GM21619 (cell line): ENCODE measurements around the gene TLE5.
"Not testable (repeated sequence)": the region's sequence is repeated elsewhere in the genome, so short reads cannot be mapped to it uniquely, and the experiment has no call there.

ENCODE experiments used
- ATAC-seq: cut with Tn5 transposase; IDR thresholded peaks from one replicate; pipeline ENCODE4 v1.9.1; 2021; ENCODE audit not compliant: unreplicated experiment

TLE5 gene

DNA sequence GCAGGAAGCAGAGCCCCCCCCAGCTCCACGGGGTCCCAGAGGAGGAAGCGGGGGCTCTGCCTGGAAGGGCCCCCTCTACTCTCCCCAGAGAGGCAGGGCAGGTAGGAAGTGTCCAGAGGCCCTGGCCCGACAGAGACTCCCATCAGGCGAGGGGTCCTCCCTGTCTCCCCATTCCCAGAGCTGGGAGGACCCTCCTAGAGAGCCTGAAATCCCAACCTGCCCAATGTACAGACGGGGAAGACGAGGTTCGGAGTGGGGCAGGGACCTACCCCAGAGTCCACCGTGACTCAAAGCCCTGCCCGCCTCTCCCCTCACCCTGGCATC, 34.4 kb downstream of the TLE5 start:
- no peak for ATAC-seq

DNA sequence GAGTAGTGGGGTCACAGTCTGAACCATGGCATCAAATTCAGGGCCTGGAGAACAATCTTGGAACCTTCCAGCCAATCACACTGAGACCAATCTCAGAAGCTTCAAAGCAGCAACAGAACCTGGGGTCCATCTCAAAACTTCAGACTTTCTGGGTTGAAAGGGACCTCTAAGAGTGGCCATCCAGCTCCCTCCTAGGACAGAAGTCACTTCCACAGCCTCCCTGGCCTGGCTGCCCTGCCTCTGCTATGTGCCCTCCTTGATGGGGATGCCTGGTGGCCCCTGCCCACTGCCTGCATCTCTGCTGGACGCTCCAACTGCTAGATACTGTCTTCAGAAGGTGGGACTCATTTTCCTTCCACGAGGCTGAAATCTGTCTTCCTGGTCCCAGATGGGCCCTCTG, 35.0 kb downstream of the TLE5 start:
- ATAC-seq, result no peak

- no peak for ATAC-seq
These were observed 35.5 kb downstream of the TLE5 start for GRCh38 chr19:3026768-3027167.

DNA sequence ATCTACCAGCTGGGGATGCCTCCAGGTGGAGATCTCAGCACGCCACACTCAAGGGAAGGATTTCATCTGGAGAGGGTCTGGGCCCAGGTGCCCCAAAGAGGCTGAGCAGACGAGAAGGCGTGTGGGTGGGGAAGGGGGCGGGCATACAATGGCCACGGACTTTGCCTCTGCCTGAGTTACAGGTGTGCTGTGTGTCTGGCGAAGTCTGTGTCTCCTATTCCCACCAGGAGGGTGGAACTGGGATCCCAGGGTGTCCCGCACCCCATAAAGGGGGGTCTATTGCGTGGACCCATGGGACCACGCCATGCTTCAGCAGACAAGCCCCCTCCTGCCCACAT, 36.8 kb downstream of the TLE5 start:
- ATAC-seq, result no peak

GRCh38 chr19:3024870-3025548, 37.3 kb downstream of the TLE5 start:
- ATAC-seq, result no peak

DNA sequence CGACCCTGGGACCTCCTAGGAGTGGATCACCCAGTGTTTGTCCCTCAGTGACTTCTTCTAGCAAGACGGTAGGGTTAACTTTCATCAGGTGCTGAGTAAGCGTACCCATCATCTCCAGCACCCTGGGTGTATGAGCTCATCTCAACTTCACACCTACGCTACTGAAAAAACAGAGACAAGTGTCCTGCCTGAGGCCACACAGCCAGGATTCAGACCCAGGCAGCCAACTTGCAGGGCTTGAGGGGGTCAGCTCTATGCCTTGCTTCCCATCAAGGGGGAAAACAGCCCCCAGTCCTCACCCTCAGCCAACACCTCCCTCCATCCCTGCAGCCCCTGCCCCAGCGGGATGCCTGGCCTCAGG, 37.8 kb downstream of the TLE5 start:
- ATAC-seq, result no peak

DNA sequence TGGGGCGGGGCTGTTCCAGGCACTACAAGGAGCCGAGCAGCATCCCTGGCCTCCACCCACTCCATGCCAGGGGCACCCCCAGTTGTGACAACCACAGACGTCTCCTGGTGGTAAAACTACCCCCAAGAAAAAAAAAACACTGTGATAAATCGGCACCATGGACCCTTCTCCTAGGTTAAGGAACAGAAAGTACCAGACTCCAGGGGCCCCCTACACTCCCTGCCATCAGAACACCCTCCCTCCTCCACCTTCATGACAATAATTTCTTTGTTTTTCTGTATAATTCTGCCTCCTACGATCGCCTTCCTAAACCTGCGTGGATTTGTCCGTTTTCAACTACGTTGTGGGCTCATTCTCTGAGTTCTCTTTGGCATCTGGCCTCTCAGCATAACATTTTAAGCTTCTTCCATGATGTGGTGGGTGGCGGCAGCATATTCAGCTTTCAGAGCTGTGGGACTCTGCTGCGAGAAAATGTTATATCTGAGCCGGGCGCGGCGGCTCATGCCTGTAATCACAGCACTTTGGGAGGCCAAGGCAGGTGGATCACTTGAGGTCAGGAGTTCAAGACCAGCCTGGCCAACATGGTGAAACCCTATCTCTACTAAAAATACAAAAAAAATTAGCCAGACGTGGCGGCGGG, 41.9 kb downstream of the TLE5 start:
- ATAC-seq, result no peak

DNA sequence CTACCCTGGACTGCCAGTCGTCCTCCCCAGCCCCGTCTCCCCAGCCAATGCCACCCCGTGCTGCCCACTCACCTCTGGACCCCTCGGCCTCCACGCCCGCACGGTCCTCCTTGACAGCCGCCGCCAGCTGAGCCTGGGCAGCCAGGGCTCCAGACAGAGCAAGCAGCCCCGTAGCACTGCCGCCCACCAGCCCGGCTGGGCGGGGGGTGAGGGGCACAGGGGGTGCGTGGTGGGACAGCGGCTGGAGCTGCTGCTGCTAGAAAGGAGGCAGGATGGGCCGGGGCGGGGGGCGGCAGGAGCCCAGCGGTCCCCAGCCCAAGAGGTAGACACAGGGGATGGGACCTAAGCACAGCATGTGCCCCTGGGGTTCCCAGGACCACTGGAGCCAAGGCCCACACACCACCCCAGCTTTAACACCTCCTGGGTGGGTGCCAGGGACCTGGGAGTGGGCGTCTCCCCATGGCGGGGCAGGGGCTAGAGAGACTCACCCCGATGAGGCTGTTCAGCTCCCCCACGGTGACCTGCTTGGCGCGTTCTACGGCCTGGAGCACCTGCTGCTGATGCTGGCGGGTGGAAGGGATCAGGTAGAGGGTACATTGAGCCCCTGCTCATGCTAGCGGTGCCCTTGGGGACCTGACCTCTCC, 43.0 kb downstream of the TLE5 start:
- ATAC-seq, result no peak

DNA sequence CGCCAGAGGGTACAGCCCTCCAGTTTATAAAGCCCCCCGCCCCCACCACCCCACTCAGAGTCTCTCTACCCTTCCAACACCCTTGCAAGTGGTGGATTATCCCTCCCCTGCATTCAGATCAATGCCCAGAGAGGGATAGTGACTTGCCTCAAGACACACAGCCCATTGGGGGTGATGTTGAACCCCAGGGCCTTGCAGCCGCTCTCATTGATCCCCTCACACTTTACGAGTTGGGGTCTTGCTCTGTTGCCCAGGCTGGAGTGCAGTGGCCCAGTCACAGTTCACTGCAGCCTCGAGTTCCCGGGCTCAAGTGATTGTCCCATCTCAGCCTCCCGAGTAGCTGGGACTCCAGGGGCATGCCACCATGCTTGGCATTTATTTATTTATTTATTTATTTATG, 44.4 kb downstream of the TLE5 start:
- ATAC-seq, result no peak

DNA sequence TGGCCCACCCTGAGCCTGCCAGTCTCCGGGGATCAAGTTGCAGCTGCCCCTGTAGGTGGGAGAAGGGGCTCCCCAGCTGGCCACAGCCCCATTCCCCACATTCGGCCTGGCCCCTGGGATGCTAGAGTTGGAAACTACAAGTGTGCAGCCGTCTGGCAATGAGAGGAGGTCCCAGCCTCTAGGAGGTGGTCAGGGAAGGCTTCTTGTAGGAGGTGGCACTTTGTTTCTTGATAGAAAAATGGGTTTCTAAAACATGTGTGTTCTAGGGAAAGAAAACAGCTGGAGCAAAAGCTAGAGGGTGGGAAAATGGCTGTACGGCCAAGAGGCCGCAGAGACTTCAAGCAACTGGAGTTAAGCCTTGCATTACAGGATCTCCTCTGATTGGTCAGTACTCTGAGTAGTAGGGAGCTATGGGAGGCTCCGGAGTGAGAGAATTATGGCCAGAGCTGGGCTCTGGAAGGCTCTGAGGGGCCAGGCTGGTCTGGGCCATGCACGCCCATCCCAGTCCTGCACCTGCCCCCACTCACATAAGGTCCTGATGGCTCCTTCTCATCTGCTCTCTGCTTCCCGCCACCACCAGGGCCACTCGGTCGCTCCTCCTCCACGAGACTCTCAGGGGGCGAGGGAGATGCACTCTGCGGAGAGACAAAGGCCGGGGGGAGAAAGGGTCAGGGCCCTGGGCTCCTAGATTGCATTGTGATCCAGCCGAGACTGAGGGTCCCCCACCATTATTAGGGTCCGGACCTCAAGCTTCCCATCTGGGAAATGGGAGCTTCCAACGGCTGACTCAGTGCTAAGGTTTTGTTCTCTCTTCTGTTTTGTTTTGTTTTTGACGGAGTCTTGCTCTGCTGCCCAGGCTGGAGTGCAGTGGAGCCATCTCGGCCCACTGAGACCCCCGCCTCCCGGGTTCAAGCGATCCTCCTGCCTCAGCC, 46.9 kb downstream of the TLE5 start:
- no peak for ATAC-seq

GRCh38 chr19:3014135-3014534, 48.2 kb downstream of the TLE5 start:
- ATAC-seq, result no peak

GRCh38 chr19:3013263-3013725, 49.0 kb downstream of the TLE5 start:
- ATAC-seq, result no peak

DNA sequence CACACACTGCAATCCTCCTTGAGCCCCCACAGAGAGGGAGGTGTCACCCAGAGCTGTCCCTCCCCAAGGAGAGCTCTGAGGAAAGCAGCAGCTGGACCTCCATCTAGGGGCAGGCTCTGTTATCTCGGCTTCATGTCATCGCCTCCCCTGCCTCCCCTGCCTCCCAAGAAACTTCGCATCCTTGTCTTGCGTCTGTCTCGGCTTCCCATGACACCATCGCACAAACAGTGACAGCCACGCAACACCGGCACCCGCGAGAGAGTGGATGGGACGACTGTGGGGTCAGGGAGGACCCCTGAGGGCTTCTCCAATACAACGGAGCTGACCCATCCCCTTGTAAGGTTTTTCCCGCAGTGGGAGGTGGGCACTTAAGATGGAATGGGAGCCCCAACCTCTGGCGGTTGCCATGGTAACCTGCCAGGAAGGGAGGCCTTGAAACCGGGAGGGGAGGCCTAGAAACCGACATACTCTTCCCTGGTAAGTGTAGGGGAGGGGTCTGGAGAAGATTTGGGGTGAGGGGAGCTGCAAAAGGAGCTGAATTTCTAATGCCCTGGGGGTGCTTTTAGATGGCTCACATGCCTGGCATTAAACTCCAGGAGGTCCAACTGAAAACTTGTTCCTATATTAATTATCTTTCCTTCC, 49.6 kb downstream of the TLE5 start:
- no peak for ATAC-seq

GRCh38 chr19:3012059-3012458, 50.2 kb downstream of the TLE5 start:
- not testable (repeated sequence) for ATAC-seq

DNA sequence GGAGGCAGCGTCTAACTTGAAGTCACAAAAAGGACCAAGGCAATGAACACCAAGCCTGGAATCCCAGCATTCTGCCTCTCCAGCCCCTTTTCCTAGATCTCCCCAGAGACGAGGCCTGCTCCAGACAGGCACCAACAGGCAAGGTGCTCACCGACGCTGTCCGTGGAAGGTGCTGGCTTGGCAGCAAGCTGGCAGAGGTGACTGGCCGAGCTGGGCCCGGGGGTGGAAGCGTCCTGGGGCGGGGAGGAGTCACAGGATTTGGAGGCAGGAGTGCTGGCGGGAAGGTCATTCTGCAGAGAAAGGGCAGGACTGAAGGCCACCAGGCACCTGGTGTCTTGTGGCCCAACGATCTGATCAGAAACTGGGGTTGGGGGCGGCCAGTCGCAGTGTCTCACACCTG, 51.4 kb downstream of the TLE5 start:
- ATAC-seq, result no peak

DNA sequence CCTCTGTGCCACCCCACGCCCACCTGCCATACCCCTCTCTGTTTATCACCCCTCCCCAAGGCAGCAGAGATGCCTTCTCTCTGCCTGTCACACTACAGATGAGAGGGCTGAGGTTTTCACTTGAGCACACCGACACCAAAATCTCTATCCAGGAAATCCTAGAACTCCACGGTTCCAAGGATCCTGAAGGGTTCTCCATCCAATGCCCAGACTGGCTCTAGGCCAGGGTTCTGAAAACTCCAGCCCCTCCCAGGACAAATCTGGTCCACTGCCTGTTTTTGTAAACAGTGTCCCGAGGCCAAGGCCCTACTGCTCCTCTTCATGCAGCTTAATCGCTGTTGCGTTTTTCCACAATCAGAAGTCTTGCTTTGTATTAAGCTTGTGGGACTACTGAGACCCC, 53.3 kb downstream of the TLE5 start:
- ATAC-seq, result no peak

GRCh38 chr19:3007975-3008374, 54.3 kb downstream of the TLE5 start:
- ATAC-seq, result no peak

DNA sequence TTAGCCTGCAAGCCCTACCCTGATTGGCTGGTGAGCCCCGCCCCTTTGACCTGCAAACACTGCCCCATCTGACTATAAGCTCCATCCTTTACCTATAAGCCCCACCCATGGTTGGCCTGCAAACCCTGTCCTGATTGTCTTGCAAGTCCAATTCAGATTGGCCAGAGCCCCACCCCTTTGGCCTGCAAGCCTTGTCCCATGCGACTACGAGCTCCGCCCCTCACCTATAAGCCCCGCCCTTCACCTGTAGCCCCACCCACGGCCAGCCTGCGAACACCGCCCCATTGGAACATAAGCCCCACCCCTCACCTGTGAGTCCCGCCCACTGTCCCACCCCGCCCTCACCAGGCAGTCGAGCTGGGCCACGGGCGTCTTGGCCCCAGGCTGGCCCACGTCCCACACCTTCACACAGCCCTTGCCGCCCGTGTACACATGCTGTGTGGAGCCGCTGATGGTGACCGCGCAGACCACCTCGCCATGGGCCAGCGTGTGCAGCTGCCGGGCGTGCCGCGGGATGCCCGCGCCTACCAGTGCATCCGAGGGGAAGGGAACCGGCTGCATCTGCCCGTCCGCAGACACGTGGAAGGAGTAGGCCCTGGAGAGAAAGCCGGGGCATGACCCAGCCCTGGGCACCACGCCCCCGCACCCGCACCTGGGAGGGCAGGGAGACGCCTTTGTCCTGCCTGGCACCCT, 56.1 kb downstream of the TLE5 start:
- ATAC-seq, result no peak

DNA sequence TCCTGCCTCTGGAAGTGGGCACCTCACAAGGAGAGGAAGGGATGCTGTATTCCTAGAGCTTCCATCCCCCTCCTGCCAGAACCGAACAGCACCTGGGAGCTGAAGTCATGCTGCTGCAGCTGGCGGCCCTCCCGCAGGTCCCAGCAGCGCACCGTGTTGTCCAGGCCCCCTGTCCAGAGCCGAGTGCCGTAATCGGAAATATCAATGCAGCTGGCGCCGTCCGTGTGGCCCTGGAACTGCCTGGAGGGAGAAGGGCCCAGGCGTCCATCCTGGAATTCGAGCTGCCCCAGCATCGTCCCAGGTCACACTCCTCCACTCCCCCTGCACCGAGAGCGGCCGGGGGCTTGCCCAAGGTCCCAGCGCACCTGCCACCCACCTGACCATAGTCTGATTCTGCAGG, 57.0 kb downstream of the TLE5 start:
- ATAC-seq, result no peak

DNA sequence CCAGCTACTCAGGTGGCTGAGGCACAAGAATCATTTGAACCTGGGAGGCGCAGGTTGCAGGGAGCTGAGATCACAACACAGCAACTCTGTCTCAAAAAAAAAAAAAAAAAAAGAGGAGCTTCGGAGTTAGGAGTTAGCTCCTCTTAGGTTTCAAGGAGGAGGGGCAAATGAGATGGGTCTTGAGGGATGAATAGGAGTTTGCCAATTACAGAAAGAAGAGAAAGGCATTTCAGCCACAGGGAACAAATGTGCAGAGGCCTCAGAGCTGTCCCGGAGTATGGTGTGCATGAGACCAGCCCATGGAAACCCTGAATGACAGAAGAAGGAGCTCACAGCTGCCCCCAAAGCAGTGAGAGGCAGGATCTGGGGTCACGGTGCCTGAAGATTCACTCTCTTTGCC, 57.8 kb downstream of the TLE5 start:
- no peak for ATAC-seq

DNA sequence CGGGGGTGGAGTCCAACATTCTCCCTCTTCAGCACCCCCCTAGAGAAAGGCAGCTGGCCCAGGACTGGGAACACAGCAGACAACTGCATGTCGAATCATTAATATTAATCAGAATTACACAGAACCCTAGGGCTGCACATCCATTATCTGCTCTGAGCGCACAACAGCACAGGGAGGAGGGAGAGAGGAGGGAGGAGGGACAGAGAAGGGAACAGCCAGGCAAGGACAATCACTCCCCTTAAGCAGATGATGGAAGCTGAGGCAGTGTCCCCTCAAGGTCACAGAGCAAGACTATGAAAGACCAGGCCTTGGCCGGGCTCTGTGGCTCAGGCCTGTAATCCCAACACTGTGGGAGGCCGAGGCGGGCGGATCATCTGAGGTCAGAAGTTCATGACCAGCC, 59.2 kb downstream of the TLE5 start:
- no peak for ATAC-seq
